Colonic mucosa (tissue), 4 donors: Measurements from ENCODE around the gene RAB3B. TPM values are rescaled to one million over a fixed set of nuclear protein-coding genes. Genes with fewer than 3 reads are reported as not detected.

ENCODE experiments used
- DNase-seq: peaks from one replicate; pipeline ENCODE4 v3.0.0-alpha.2; 2020
- H3K27ac ChIP-seq: fragments of 200-600 bp; one replicate; pipeline ENCODE4 v1.8.0; 2021
- H3K27me3 ChIP-seq: fragments of 200-600 bp; one replicate; pipeline ENCODE4 v1.8.0; 2021
- H3K36me3 ChIP-seq: fragments of 200-600 bp; one replicate; pipeline ENCODE4 v1.8.0; 2021
- H3K4me1 ChIP-seq: fragments of 200-600 bp; one replicate; pipeline ENCODE4 v1.8.0; 2021; ENCODE audit warnings: mild to moderate bottlenecking
- H3K4me3 ChIP-seq: fragments of 200-600 bp; one replicate; pipeline ENCODE4 v1.8.0; 2021
- H3K9ac ChIP-seq, 2 donors: one replicate each; pipeline ENCODE4 v1.7.0; 2013; ENCODE audit warnings: control low read depth in 2 of 2, low read depth in 2 of 2, low read length in 2 of 2
- H3K9me3 ChIP-seq: fragments of 200-600 bp; one replicate; pipeline ENCODE4 v1.8.0; 2021
- CTCF ChIP-seq: fragments of 200-600 bp; IDR thresholded peaks from one replicate; pipeline ENCODE4 v1.8.0; 2022; ENCODE audit warnings: antibody characterized with exemption, mild to moderate bottlenecking
- intact Hi-C: fragments of 100-400 bp; cut with DNase I; formaldehyde crosslinking; loops from one replicate; pipeline ENCODE4 v1.14.1; 2022
- total RNA-seq, 2 donors: library from RNA; stranded (reverse); fragmentation: NEBNext Ultra II Directional in 1 of 2; extraction: Animal tissue kit (Norgen Biotek cat#: 25700) in 1 of 2; gene quantifications; one replicate each; pipeline ENCODE4 v1.2.1, GENCODE V29; 2021
- donor health status: healthy.
- donor health status: DM: no; HTN: no; CAD: no.
- donor health status: DM: no; HTN: no; CAD: no.

The RAB3B gene
- total RNA-seq, 2 donors from 2014 or later = 3.6 to 6.0 TPM

GRCh38 chr1:51998701-51999100 lies 8.2 kb upstream of the RAB3B start:
- intact Hi-C loops = no loop called here
- no peak overlapping the region for H3K27ac ChIP-seq

GRCh38 chr1:51997974-51998382 lies 7.5 kb upstream of the RAB3B start:
- Histone ChIP-seq H3K27ac (no peak overlapping the region), H3K9me3 (no peaks in the 10 kb centered on the region), H3K4me3 (no peak overlapping the region), H3K9ac (no peak overlapping the region), H3K36me3 (no peaks in the 10 kb centered on the region), H3K27me3 (no peaks in the 10 kb centered on the region), H3K4me1 (no peaks in the 10 kb centered on the region)
- no peak for TF ChIP-seq CTCF
- no peak for DNase-seq
- intact Hi-C loops = no loop called here

More at GRCh38 chr1:51998701-51999100, 8.2 kb upstream of the RAB3B start:
- DNase-seq = no peak
- H3K9me3 ChIP-seq = no peaks in the 10 kb centered on the region
- no peak overlapping the region for H3K9ac ChIP-seq
- no peak overlapping the region for H3K4me3 ChIP-seq
- H3K36me3 ChIP-seq = no peaks in the 10 kb centered on the region
- TF ChIP-seq CTCF = no peak
- H3K4me1 ChIP-seq = no peaks in the 10 kb centered on the region
- no peaks in the 10 kb centered on the region for H3K27me3 ChIP-seq

- Histone ChIP-seq H3K9me3 (no peaks in the 10 kb centered on the region), H3K27me3 (peaks cover 8% of the 10 kb centered on the region), H3K36me3 (no peaks in the 10 kb centered on the region), H3K27ac (no peak overlapping the region), H3K4me1 (no peaks in the 10 kb centered on the region), H3K4me3 (peak overlapping the region; percentile 44), H3K9ac (no peak overlapping the region)
- intact Hi-C loops = no loop called here
- DNase-seq = no peak
- no peak for TF ChIP-seq CTCF
These were observed 670 bp downstream of the RAB3B start for GRCh38 chr1:51989582-51990477.

GRCh38 chr1:51988254-51988653 lies 2.2 kb downstream of the RAB3B start:
- DNase-seq = no peak
- Histone ChIP-seq H3K36me3 (no peaks in the 10 kb centered on the region), H3K4me1 (no peaks in the 10 kb centered on the region), H3K27ac (no peak overlapping the region), H3K4me3 (no peak overlapping the region), H3K27me3 (peaks cover 8% of the 10 kb centered on the region), H3K9me3 (no peaks in the 10 kb centered on the region), H3K9ac (no peak overlapping the region)
- no peak for TF ChIP-seq CTCF
- intact Hi-C loops = no loop called here

GRCh38 chr1:51986718-51987117 lies 3.8 kb downstream of the RAB3B start:
- Histone ChIP-seq H3K9ac (no peak overlapping the region), H3K36me3 (no peaks in the 10 kb centered on the region)
- intact Hi-C loops = no loop called here

More at GRCh38 chr1:51986718-51987117, 3.8 kb downstream of the RAB3B start:
- Histone ChIP-seq H3K4me1 (no peaks in the 10 kb centered on the region), H3K4me3 (no peak overlapping the region), H3K9me3 (no peaks in the 10 kb centered on the region), H3K27me3 (peaks cover 8% of the 10 kb centered on the region), H3K27ac (no peak overlapping the region)
- DNase-seq = no peak
- TF ChIP-seq CTCF = no peak
